ENCODE measurements around the gene DHX15.

- TF ChIP-seq POLR2A (IDR thresholded peaks at IDR 0.05) (no peak), CTCF (IDR thresholded peaks at IDR 0.05) (no peak)
These were observed 8.1 kb downstream of the DHX15 start for GRCh38 chr4:24576276-24576675.
